Measurements from ENCODE around the gene TMEM219.

DNA sequence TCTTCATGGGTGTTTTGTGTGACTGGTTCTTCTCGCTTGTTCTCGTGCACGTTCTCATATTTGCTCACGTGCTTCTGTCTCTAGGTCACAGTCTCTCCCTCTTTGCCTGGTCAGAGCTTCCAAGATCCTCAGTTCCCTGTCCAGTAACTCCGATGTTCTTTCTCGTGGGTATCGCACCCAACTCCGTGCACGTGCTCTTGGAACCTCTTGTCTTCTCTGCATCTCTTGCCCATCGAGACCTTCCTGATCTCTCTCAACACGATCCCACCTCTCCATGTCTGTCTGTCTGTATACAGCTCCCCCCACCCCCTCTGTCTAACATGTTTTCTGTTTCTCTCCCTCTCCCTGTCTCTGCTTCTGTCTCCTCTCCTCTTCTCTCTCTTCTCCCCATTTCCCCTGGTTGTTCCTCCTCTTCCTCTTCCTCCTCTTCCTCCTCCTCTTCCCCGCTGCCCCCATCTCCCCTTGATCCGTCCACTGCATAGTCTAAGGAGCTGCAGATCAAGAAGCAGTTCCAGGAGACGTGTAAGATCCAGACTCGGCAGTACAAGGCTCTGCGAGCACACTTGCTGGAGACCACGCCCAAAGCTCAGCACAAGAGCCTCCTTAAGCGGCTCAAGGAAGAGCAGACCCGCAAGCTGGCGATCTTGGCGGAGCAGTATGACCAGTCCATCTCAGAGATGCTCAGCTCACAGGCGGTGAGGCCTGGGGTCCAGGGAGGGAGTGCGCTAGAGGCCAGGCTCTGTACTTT is 27.4 kb downstream of the TMEM219 start:
- TF ChIP-seq CTCF (IDR thresholded peaks at IDR 0.05): no peak
- no peak for TF ChIP-seq POLR2A (IDR thresholded peaks at IDR 0.05)
